NCI-H82 treated with DMSO at 0.1 percent for 48 hours (cell line): ENCODE measurements around the gene MEIOSIN.

ENCODE experiments used
- DNase-seq: peaks from one replicate; lab custom pipeline; 2025; ENCODE audit not compliant: unreplicated experiment; lab: John Stamatoyannopoulos, UW

MEIOSIN gene

DNA sequence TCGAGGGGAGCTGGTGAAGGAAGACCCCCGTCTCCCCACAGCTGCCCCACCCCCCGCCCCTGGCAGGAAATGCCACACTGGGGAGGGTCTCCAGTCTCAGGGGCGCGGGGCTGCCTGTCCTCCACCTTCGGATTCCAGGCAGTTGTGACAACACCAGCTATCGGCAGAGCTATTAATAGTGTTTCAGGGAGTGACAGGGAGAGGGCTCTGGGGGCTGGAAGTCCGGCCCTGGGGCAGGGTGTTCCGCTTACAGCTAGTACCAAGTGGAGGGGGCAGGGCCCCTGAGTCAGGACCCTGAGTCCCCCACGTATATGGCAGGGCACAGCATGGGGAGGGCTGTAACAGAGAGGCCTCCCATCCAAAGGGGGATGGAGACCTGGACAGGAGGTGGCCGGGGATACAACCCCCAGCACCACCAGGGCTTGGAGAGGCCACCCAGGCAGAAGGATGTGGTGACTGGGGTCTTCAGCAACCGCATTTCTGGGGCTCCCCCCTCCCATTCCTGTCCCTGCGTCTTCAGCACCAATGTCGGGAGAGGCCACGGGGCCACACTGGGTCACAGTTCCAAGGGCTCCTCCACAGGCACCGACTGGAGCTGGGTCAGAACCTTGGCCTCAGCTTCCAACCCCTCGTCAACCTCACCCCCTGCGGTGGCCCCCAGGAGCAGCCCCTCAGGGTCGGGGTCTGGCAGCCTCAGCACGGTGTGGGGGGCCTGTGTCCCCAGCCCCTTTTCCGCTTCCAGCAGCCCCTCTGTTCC lies 31.9 kb downstream of the MEIOSIN start:
- no peak for DNase-seq

DNA sequence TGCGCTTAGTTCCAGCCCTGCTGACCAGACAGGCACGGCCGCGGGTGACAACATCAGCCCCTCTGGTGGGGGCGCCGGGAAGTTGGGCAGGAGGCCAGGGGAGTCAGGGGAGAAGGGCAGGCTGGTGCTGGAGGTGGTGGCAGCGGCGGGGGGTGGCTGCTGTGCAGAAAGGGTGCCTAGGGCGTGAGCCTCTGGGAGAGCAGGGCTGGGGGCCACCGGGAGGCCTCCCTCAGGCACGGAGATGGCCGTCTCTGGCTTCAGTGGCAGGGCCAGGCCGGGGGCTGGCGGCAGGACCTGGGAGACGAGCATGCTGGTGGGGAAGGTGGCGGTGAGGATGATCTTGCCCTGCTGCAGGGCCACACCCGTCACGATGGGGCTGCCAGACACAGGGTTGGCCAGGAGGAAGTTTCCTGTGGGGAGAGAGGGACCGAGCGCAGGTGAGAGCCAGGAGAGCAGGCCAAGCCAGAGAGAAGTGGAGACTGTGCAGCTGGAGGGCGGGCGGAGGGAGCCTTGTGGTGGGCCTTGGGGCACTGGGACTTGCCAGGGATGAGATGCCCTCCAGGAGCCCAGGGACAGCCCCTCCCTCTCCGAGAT lies 32.6 kb downstream of the MEIOSIN start:
- DNase-seq: no peak

DNA sequence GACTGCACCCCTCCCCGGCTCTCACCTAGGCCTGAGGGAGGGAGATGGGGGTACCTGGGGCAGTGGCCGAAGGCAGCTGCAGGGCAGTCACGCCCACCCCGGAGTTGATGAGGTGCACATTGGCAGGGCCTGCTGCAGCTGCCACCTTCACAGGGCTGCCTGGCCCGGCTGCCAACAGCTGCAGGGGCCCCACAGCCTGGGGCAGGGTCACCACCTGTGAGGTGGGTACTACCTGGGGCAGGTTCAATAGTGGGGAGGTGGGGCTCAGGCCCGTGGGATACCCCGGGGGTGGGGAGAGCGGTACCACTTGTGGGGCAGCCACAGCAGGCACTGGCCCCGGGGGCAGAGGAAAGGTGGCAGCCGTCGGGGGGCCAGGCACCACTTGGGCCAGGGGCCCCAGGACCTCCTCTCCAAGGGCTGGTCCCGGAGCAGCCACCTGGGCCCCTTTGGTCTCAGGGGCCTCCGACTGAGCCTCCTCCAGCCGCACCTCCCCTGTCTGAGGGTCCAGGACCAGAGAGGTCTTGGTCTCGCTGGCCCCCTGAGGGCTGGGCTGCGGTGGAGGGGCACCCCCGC lies 33.1 kb downstream of the MEIOSIN start:
- no peak for DNase-seq

DNA sequence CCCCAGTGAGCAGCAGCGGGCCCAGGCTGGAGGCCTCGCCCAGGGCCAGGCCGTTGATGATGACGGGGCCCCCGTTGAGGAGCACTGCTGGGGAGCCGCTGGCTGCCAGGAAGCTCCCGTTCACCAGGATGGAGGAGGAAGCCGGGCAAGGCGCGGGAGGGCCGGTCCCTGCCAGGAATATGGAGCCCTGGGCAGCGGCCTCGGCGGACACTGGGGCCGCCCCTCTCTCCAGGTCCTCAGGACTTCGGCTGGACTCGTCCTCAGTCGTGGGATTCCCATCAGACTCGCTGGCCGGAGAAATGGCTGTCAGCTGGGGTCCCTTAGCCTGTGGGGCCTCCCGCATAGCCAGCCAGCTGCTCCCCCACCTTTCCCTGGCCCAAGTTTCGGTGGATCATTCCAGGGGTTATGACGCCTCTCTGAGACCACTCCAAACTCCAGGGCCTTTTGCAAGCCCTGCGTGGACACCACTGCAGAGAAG lies 33.7 kb downstream of the MEIOSIN start:
- no peak for DNase-seq

DNA sequence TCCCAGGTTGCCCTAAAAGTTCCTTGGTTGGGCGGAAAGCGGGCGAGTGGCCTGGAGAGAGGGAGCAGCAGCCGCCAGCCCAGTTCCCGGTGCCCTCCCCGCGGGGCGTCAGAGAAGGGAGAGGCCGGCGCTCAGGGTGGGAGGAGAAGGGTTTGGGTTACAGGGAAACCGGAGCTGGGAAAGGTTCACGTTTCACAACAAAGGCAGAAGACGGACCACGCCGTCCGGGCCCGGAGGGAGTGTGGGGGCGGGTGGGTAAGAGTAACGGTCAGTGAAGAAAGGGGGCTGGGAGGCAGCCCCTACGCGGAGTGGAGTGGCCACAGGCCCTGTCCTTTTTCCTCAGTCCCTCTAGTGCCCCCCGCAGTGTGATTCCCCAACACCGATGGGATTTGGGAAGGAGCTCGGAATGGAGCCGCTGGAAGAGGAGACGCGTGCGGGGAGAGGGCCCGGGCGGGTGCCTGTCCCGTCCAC lies 34.2 kb downstream of the MEIOSIN start:
- DNase-seq: no peak

DNA sequence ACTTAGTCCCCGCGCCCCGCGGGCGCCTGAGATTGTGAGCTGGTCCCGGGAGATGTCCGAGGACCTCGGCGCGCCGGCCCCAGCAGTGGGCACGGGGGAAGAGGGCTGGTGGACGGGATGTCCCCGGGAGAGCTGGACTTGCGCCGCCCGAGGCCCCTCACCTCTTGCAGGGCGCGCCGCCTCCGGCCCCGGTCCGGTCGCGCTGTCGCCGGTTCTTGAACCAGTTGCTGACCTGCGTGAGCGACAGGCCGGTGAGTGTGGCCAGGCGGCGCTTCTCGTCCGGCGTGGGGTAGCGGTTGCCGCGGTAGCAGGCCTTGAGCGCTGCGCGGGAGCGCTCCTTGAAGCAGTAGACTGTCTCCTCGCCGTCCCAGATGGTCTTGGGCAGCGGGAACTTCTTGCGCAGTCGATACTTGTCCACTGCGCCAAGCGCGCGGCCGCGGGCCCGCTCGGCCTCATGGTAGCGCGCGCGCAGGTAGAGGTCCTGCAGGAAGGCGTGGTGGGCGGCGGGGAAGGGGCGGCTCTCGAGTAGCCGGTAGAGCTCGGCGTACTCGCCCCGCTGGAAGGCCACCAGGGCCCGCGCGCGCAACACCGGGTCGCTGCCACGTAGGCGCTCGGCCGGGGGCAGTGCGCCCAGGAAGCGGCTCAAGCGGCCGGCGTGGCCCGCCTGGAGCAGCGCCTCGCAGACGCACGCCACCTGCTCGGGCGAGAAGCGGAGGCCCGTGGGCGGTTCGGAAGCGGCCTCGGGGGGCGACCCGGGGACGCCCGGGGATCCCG lies 34.8 kb downstream of the MEIOSIN start:
- no peak for DNase-seq

DNA sequence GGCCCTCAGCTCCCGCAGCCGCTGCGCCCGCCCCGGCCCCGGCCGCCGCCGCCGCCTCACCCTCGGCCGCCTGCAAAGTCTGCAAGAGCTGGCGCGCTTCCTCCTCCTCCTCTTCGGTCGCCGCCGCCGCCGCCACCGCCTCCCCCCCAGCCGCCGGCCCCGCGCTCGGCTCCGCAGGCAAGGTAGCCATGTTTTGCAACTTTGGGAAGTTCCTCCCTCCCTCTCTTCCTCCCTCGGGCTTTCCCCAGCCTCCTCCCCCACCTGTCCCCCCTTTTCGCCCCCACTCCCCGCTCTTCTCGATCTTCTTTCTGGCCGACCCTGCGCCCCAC lies 35.4 kb downstream of the MEIOSIN start:
- no peak for DNase-seq

DNA sequence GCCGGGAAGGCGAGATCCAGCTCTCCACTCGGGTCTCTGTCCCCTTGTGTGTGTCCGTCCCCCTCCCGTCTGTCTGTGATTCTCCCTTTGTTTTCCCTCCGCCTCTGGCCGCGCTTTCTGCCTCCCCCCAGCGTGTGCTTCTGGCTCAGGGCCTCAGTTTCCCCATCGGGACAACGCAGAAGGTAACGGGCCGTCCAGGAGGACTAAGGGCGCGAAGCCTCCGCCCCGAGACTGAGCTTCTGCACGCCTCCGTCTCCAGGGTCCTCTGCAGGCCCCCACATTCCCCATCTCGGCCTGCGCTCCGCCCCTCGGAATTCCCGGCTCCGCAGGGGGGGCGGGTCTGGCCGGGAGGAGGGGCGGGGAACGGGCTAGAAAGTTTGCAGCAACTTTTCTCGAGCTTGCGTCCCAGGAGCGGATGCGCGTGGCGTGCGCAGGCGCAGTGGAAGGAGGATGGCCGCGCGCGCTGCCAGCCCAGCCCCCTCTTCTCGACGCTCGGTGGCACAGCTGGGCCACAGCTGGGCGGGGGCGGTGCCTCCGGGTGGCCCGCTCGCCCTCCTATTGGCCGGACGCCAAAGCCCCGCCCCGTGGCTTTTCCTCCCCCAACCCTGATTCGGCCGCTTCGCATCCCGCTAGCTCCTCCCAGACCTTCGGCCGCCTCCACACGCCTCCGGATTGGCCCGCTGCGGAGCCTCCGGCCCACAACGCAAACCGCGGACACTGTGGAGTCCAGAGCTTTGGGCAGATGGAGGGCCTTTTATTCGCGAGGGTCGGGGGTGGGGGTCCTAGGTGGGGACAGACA lies 35.9 kb downstream of the MEIOSIN start, which contains the start of gene SIX5:
TSS of gene SIX5 (minus strand) at position 269 of the 799 bp plus-strand sequence. CDS start 408 bp downstream, outside the sequence.
- peak; percentile 89 for DNase-seq

DNA sequence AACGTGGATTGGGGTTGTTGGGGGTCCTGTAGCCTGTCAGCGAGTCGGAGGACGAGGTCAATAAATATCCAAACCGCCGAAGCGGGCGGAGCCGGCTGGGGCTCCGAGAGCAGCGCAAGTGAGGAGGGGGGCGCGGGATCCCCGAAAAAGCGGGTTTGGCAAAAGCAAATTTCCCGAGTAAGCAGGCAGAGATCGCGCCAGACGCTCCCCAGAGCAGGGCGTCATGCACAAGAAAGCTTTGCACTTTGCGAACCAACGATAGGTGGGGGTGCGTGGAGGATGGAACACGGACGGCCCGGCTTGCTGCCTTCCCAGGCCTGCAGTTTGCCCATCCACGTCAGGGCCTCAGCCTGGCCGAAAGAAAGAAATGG lies 36.6 kb downstream of the MEIOSIN start:
- DNase-seq: no peak

DNA sequence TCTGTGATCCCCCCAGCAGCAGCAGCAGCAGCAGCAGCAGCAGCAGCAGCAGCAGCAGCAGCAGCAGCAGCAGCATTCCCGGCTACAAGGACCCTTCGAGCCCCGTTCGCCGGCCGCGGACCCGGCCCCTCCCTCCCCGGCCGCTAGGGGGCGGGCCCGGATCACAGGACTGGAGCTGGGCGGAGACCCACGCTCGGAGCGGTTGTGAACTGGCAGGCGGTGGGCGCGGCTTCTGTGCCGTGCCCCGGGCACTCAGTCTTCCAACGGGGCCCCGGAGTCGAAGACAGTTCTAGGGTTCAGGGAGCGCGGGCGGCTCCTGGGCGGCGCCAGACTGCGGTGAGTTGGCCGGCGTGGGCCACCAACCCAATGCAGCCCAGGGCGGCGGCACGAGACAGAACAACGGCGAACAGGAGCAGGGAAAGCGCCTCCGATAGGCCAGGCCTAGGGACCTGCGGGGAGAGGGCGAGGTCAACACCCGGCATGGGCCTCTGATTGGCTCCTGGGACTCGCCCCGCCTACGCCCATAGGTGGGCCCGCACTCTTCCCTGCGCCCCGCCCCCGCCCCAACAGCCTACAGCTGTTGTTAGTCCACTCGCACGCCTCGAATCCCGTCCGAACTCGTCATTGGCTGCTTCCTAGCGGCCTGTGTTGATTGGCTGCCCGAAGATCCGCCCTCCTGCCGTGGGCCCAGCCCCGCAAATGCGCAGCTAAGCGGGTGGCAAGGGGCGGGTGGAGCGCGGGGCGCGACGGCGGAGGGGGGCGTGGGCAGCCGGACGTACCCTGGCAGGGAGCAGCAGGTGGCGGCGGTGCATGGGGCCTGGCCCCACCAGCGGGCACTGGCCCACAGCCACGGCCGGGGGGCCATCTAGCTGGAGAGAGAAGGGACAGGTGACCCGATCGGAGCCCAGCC lies 37.2 kb downstream of the MEIOSIN start:
- peak; percentile 99 for DNase-seq

DNA sequence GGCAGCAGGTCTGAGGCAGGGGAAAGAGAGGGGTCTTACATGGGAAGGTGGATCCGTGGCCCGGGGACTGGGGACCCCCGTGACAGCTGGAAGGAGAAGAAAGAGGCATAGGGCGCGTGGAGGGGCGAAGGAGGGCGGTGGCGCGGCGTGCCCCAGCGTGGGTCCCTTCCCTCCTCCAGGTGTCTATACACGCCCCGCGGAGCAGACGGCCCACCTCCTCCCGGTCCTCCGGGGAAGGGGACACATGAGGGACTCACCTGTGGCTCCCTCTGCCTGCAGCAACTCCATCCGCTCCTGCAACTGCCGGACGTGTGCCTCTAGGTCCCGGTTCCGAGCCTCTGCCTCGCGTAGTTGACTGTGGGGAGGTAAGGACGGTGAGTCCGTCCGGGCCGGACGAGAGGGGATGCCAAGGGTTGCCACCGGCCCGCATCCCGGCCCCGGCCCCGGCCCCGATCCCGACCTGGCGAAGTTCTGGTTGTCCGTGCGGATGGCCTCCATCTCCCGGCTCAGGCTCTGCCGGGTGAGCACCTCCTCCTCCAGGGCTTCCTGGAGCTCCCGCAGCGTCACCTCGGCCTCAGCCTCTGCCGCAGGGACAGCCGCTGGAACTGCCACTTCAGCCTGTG lies 38.2 kb downstream of the MEIOSIN start:
- no peak for DNase-seq

DNA sequence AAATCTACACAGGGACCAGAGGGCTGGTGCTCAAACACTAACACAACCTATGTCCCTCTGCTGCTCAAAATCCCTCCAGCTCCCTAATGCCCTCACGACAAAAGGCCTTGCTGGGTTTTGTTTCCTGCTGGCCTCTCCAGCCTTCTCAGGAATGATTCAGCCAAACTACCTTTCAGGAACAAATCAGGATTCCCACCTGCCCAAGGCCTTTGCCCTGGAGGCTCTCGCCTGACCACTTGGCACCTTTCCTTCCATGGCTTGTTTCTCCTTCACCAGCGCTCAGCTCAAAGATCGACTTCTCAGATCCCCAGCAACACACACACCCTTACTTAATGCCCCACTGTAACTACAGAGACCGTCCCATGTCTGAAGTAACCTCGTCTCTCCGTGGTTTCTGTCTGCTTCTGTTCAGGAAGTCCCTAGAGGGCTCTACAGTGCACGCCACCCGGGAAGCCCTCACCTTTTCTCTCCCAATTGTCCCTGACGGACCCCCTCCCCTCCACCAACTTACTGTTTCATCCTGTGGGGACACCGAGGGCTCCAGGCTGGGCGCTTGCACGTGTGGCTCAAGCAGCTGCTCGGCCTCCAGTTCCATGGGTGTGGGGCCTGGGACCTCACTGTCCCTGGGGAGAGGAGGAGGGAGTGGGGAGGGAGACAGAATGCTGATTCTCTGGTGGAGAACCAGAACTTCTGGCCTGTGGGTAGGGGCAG lies 39.0 kb downstream of the MEIOSIN start:
- no peak for DNase-seq

DNA sequence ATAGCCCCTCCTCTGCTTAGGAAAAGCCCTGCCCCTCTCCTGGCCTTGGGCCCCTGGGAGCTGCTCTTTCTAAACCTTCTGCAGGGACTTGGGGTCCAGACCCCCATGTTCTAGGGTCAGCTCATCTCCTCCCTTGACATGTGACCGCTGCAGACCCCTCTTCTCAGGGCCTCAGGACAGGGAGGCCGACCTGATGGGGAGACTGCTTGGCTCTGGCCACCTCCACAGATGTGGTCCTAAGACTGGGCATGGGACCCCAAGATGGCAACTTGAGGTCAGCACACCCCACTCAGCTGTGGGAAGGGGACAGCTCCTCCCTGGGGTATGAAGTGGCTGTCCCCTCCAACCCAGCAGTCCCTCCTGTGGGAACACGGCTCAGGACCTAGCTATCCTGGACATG lies 39.7 kb downstream of the MEIOSIN start:
- no peak for DNase-seq

DNA sequence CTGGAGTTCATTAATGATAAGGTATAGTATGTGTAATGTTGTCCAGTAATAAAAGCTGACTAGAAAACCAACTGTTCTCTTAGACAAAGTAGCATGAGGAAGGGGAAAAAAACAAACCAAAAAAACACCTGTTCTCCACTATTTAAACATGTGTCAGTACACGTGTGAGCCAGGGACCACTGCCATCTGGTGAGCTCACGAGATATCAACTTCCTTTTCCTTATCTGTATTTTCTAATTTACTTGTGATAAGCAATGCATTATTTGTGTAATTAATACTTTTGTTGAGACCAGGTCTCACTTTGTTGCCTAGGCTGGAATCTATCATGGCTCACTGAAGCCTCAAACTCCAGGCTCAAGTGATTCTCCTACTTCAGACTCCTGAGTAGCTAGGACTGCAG lies 40.1 kb downstream of the MEIOSIN start:
- no peak for DNase-seq

DNA sequence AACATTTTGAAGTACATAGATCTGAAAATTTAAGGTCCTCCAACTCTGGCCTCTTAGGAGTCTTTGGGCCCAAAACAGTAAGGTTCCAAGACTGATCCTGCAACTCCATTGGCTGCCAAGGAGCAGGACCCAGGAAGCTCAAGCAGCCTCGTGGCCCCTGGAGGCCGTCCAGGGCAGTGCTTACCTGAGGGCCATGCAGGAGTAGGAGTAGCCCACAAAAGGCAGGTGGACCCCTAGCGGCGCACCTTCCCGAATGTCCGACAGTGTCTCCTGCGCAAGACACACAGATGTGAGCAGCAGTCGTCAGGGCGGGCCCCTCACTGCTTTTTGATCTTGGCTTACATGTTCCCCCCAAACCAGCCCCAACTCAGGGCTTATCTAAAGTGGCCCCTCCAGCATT lies 41.5 kb downstream of the MEIOSIN start:
- DNase-seq: no peak

DNA sequence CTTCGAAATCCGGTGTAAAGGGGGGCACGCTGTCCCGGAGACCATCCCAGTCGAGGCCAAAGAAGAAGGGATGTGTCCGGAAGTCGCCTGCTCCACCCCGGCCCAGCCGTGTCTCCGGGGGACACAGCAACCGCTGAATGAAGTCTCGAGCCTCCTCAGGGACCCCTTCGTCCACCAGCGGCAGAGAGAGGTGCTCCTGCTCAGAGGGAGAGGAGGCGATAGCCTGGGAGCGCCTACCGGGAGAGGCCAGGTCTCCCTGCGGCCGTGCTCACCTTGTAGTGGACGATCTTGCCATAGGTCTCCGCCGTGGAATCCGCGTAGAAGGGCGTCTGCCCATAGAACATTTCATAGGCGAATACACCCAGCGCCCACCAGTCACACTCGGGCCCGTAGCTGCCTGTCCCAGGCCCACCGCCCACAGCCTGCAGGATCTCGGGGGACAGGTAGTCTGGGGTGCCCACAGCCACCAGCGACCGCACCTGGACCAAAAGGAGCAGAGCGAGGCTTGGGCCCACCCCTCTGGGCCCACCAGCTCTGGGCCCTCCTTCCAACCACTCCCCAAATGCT lies 44.2 kb downstream of the MEIOSIN start:
- no peak for DNase-seq

DNA sequence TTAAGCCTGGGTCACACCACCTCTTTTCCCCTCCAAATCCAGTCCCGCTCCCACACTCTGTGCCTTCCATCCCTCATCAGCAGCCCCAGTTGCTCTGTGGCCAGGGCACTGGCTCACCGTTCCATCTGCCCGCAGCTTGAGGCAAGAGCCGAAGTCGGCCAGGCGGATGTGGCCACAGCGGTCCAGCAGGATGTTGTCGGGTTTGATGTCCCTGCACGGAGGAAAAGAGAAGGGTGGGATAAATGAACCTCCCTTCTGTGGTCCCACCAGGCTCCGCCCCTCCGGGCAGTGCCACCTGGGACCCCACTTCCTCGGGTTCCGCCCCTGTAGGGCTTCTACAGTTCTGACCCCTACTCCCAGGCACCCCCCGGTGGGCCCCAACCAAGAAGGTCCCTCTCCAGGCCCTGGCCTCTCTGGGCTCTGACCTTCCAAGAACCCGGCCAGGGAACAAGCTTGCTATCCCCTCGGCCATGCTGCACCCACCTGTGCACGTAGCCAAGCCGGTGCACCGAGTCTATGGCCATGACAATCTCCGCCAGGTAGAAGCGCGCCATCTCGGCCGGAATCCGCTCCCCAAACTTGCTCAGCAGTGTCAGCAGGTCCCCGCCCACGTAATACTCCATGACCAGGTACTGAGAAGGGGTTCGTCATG lies 44.9 kb downstream of the MEIOSIN start:
- DNase-seq: no peak
